ENCODE data around the gene TMEM270. TPM values are rescaled to one million over a fixed set of nuclear protein-coding genes. Genes with fewer than 3 reads are reported as not detected.

The TMEM270 gene
- total RNA-seq, 1 donor from 2014 or later, result not detected

DNA sequence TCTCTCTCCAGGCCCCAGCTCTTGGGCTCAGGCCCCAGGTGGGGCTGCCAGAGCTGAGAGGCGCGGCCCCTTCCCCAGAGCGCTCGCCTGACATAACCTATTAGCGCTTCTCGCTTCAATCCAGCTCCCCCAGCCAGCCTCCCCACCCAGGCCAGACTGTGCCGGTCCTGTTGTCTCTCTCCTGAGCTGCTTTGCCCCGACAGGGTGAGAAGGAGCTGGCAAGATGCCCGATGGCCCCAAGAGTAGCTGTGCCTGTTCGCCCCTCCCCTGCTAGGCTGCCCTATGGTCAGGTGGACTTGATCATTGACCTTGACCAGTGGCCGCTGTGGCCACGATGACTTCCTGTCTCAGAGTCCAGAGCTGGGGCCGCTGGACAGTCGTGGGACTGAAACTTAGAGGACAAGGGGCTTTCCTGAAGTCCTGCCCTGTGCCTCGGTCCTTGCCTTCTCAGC lies 9.1 kb downstream of the TMEM270 start:
- H3K4me3 Mint-ChIP-seq, result no peak overlapping the region
- H3K27ac Mint-ChIP-seq (ENCODE audit: unreplicated experiment), result no peak overlapping the region
- no peak for DNase-seq (ENCODE audit: low read depth, low spot score)
- no peaks in the 10 kb centered on the region for H3K36me3 Mint-ChIP-seq (ENCODE audit: low read depth)
- TF ChIP-seq, protein P1, sequence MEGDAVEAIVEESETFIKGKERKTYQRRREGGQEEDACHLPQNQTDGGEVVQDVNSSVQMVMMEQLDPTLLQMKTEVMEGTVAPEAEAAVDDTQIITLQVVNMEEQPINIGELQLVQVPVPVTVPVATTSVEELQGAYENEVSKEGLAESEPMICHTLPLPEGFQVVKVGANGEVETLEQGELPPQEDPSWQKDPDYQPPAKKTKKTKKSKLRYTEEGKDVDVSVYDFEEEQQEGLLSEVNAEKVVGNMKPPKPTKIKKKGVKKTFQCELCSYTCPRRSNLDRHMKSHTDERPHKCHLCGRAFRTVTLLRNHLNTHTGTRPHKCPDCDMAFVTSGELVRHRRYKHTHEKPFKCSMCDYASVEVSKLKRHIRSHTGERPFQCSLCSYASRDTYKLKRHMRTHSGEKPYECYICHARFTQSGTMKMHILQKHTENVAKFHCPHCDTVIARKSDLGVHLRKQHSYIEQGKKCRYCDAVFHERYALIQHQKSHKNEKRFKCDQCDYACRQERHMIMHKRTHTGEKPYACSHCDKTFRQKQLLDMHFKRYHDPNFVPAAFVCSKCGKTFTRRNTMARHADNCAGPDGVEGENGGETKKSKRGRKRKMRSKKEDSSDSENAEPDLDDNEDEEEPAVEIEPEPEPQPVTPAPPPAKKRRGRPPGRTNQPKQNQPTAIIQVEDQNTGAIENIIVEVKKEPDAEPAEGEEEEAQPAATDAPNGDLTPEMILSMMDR (conservative IDR thresholded peaks at IDR 0.05), result no peak
- H3K9me3 Mint-ChIP-seq, result no peaks in the 10 kb centered on the region
- no peaks in the 10 kb centered on the region for H3K4me1 Mint-ChIP-seq
- no peaks in the 10 kb centered on the region for H3K27me3 Mint-ChIP-seq (ENCODE audit: low read depth)

DNA sequence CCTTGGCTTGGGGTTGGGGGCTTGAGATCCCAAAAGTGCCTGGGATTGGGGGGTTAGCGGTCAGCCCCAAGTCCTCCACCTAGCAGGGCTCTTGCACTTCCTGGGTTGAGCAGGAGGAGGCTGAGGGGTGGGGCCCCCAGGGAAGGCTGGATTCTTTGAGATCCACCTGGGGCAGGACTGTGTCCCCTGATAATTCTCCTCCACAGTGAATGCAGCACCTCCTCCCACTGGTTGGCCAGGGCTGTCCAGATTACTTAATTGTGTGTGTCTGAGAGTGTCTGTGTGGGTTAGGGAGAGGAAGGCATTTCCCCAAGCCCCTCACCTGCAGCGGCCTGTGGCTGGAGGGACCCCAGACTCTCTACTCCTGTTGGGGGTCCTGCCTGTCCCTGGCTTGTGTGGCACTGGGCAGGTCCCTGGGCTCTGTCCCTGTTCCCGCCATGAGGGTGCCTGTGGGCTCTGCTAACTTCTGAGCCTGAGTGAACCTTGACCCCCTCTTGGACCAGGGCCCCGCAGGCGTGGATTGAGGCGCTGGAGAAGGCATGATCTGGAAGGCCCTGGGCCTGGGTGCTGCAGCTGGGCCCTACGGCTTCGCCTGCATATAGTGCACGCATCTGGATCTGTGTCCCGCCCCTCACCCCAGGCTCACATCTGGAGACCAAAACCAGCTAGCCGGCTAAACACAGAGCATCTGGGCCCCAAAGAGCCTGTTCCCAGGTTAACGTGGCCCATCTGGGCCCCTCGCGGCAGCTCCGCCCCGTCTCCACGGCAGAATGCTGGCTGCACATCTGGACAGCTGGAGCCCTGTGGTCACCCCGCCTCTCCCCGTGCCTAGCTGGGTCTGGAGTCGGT lies 10.4 kb downstream of the TMEM270 start:
- H3K27ac Mint-ChIP-seq (ENCODE audit: unreplicated experiment), result no peak overlapping the region
- no peak overlapping the region for H3K4me3 Mint-ChIP-seq
- H3K27me3 Mint-ChIP-seq (ENCODE audit: low read depth), result no peaks in the 10 kb centered on the region
- H3K36me3 Mint-ChIP-seq (ENCODE audit: low read depth), result no peaks in the 10 kb centered on the region
- no peaks in the 10 kb centered on the region for H3K4me1 Mint-ChIP-seq
- TF ChIP-seq, protein P1 (conservative IDR thresholded peaks at IDR 0.05), result no peak
- no peaks in the 10 kb centered on the region for H3K9me3 Mint-ChIP-seq
- no peak for DNase-seq (ENCODE audit: low read depth, low spot score)

DNA sequence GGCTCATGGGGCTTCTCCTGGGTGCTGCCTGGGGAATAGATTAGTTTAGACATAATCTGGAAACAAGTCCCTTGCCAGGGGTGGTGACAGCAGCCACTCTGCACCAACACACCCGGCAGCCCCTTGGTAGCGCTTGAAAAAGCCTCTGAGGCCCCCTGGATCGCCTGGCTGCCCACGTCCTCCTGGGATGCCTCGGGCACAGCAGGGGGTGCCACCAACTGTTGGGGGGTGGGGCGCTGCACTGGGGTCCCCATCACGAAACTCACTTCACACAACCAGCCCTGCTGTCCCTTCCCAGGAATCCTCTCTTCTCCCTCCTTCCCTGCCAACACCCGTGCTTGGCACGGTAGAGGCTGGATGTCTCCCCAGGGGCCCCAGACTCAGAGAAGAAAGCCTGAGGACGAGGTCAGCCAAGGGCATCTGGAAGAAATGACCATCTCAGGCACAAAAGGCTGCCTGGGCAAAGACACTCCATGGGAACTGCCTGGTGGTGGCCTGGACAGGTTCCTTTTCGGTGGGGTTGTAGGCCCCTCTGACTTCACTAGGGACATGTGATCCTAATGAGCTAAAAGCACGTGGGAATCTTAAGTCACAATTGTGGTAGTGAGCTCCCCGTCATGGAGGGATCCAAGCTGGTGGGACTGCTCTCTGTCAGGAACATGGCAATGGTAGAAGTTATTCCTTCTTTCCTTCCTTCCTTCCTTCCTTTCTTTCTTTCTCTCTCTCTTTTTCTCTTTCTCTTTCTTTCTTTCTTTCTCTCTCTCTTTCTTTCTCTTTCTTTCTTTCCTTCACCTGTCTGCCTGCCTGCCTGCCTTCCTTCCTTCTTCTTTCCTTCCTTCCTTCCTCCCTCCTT lies 11.3 kb downstream of the TMEM270 start:
- Mint-ChIP-seq H3K4me3 (no peak overlapping the region), H3K27me3 (ENCODE audit: low read depth) (no peaks in the 10 kb centered on the region), H3K4me1 (no peaks in the 10 kb centered on the region), H3K9me3 (no peaks in the 10 kb centered on the region), H3K36me3 (ENCODE audit: low read depth) (no peaks in the 10 kb centered on the region), H3K27ac (ENCODE audit: unreplicated experiment) (no peak overlapping the region)
- TF ChIP-seq, protein P1 (conservative IDR thresholded peaks at IDR 0.05), result no peak
- DNase-seq (ENCODE audit: low read depth, low spot score), result no peak

DNA sequence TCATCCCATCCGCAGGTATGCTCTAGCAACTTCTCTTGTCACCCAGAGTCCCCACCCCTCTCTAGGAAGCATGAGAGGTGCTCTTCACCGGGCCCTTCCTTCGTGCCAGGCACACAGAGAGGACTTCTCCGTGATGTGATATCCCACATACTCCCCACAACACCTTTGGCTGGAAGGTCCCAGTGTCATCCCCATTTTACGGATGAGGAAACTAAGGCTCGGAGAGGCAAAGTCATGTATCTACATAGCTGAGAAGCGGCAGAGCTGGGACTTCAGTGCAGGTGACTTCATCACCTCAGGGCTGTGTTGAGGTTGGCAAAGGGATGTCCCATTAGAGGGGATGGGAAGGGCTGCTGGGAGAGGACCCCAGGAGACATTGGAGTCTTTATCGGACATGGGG lies 15.4 kb downstream of the TMEM270 start:
- Mint-ChIP-seq H3K36me3 (ENCODE audit: low read depth) (no peaks in the 10 kb centered on the region), H3K9me3 (no peaks in the 10 kb centered on the region), H3K27ac (ENCODE audit: unreplicated experiment) (no peak overlapping the region), H3K27me3 (ENCODE audit: low read depth) (peaks cover 6% of the 10 kb centered on the region), H3K4me3 (no peak overlapping the region), H3K4me1 (peaks cover 11% of the 10 kb centered on the region)
- TF ChIP-seq, protein P1 (conservative IDR thresholded peaks at IDR 0.05), result no peak
- DNase-seq (ENCODE audit: low read depth, low spot score), result no peak

GRCh38 chr7:73876973-73877372 lies 16.0 kb downstream of the TMEM270 start:
- TF ChIP-seq, protein P1 (conservative IDR thresholded peaks at IDR 0.05), result no peak
- H3K9me3 Mint-ChIP-seq, result no peaks in the 10 kb centered on the region
- no peak for DNase-seq (ENCODE audit: low read depth, low spot score)

More at GRCh38 chr7:73876973-73877372, 16.0 kb downstream of the TMEM270 start:
- no peak overlapping the region for H3K4me3 Mint-ChIP-seq
- no peaks in the 10 kb centered on the region for H3K36me3 Mint-ChIP-seq (ENCODE audit: low read depth)
- H3K4me1 Mint-ChIP-seq, result peaks cover 11% of the 10 kb centered on the region
- H3K27ac Mint-ChIP-seq (ENCODE audit: unreplicated experiment), result no peak overlapping the region
- peaks cover 6% of the 10 kb centered on the region for H3K27me3 Mint-ChIP-seq (ENCODE audit: low read depth)
